GM23248 (cell line): ENCODE data around the gene EHMT1. TPM values are rescaled to one million over a fixed set of nuclear protein-coding genes. Genes with fewer than 3 reads are reported as not detected.

Experiments
- DNase-seq: peaks from one replicate; pipeline ENCODE4 v3.0.0-alpha.2; 2015
- H2AFZ ChIP-seq: fragments of 200-600 bp; sonication (generic); 2 replicates; pipeline ENCODE4 v1.6.1; 2016; ENCODE audit warnings: antibody characterized with exemption
- H3F3A ChIP-seq: fragments of 200-600 bp; sonication (generic); 2 replicates; pipeline ENCODE4 v1.6.1; 2016; ENCODE audit warnings: mild to moderate bottlenecking, antibody characterized with exemption, mixed run types; ENCODE audit not compliant: insufficient read depth
- H3K27ac ChIP-seq: fragments of 200-600 bp; sonication (generic); 2 replicates; pipeline ENCODE4 v1.5.1; 2016; ENCODE audit warnings: mild to moderate bottlenecking
- H3K27me3 ChIP-seq: fragments of 200-600 bp; sonication (generic); replicated peaks from 2 replicates; pipeline ENCODE4 v1.6.1; 2016; ENCODE audit warnings: mild to moderate bottlenecking; ENCODE audit not compliant: insufficient read depth
- H3K36me3 ChIP-seq: fragments of 200-600 bp; sonication (generic); 2 replicates; pipeline ENCODE4 v1.6.1; 2016; ENCODE audit warnings: low read depth, mild to moderate bottlenecking
- H3K4me1 ChIP-seq: fragments of 200-600 bp; sonication (generic); 2 replicates; pipeline ENCODE4 v1.6.1; 2016; ENCODE audit warnings: mild to moderate bottlenecking; ENCODE audit not compliant: insufficient read depth
- H3K4me2 ChIP-seq: fragments of 200-600 bp; sonication (generic); one replicate; pipeline ENCODE4 v1.6.1; 2016; ENCODE audit warnings: mild to moderate bottlenecking; ENCODE audit not compliant: unreplicated experiment
- H3K4me3 ChIP-seq: fragments of 200-600 bp; sonication (generic); 2 replicates; pipeline ENCODE4 v1.5.1; 2016; ENCODE audit warnings: mild to moderate bottlenecking
- H3K79me2 ChIP-seq: fragments of 200-600 bp; sonication (generic); 2 replicates; pipeline ENCODE4 v1.6.1; 2016; ENCODE audit warnings: mild to moderate bottlenecking; ENCODE audit not compliant: insufficient read depth
- H3K9ac ChIP-seq: fragments of 200-600 bp; sonication (generic); 2 replicates; pipeline ENCODE4 v1.6.1; 2016; ENCODE audit warnings: mild to moderate bottlenecking
- H3K9me2 ChIP-seq: fragments of 200-600 bp; sonication (generic); 2 replicates; pipeline ENCODE4 v1.6.1; 2016; ENCODE audit warnings: mixed run types, mild to moderate bottlenecking, moderate library complexity; ENCODE audit not compliant: insufficient read depth
- H3K9me3 ChIP-seq: fragments of 200-600 bp; sonication (generic); one replicate; pipeline ENCODE4 v1.6.1; 2017; ENCODE audit warnings: low read depth
- H4K20me1 ChIP-seq: fragments of 200-600 bp; sonication (generic); 2 replicates; pipeline ENCODE4 v1.6.0; 2016; ENCODE audit not compliant: insufficient read depth
- EZH2 ChIP-seq: fragments of 200-600 bp; sonication (generic); IDR thresholded peaks from 2 replicates; pipeline ENCODE4 v1.6.1; 2018; ENCODE audit warnings: antibody characterized with exemption, mild to moderate bottlenecking; ENCODE audit not compliant: insufficient read depth, poor library complexity, severe bottlenecking
- EZH2phosphoT487 ChIP-seq: fragments of 200-600 bp; sonication (generic); IDR thresholded peaks from 2 replicates; pipeline ENCODE4 v1.6.1; 2018; ENCODE audit warnings: antibody characterized with exemption, moderate library complexity, mild to moderate bottlenecking, low read depth; ENCODE audit not compliant: insufficient read depth
- WGBS, 2 experiments: methylation state at CpG; one replicate each; pipeline ENCODE4 v1.1.6; 2015 to 2017; ENCODE audit warnings: low lambda C conversion rate in 2 of 2, low coverage in 1 of 2; ENCODE audit errors: missing lambda C conversion rate in 2 of 2; 5-methylcytosine and 5-hydroxymethylcytosine counted together
- in situ Hi-C: fragments of 300-500 bp; cut with MboI; formaldehyde crosslinking; loops from 2 replicates; pipeline ENCODE4 v1.15.0; 2020
- polyA plus RNA-seq: library from polyadenylated mRNA; unstranded; fragments of >200 nt; fragmentation: Nextera tagmentation; extraction: Ambion mirVana; gene quantifications from 2 replicates; pipeline ENCODE4 v1.2.1, GENCODE V29; 2016
- total RNA-seq: library from RNA; depleted of rRNA; stranded (reverse); fragments of >200 nt; shearing (Covaris generic); gene quantifications from 2 replicates; pipeline ENCODE4 v1.2.3, GENCODE V29; 2014

EHMT1 gene
- total and polyA plus RNA-seq, 2 experiments from 2014 or later: 26.8 to 31.0 TPM

DNA sequence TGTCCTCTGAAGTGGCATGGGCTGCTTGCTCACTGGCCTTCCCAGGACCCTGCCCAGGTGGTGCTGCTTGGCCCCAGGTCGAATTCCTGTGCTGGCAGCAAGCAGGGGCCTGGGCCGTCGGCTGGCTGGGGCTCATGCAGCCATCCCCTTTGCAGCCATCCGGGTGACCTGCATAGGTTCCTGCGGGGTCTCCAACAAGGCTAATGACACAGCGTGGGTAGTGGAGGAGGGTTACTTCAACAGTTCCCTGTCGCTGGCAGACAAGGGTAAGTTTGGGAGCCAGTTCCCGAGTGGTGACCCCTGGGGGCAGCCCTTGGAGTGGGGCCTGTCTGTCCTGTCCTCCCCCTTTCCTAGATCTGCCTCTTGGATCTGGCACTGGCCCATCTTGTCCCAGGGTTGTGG is 6.1 kb upstream of the EHMT1 start:
- in situ Hi-C loops: no loop called here
- H3F3A ChIP-seq: 0 out of 2 replicates have a peak, but pooled peaks cover 9% of the 10 kb centered on the region
- no peak overlapping the region for H3K4me3 ChIP-seq
- peak overlapping the region; percentile 36 for H3K9ac ChIP-seq
- no peaks in the 10 kb centered on the region for H3K9me3 ChIP-seq
- H3K27me3 ChIP-seq: no peaks in the 10 kb centered on the region
- DNase-seq: no peak
- no peaks in the 10 kb centered on the region for H3K9me2 ChIP-seq
- H4K20me1 ChIP-seq: no peaks in the 10 kb centered on the region
- peaks cover 39% of the 10 kb centered on the region for H3K79me2 ChIP-seq
- TF ChIP-seq EZH2: no peak
- TF ChIP-seq EZH2phosphoT487: no peak
- peak overlapping the region; percentile 11 for H3K4me2 ChIP-seq
- WGBS, 2 experiments: 54 to 56% methylated on average over 8 of the region's 8 CpGs
- no peaks in the 10 kb centered on the region for H3K36me3 ChIP-seq
- H3K27ac ChIP-seq: peak overlapping the region; percentile 62
- H3K4me1 ChIP-seq: peaks cover 17% of the 10 kb centered on the region
- H2AFZ ChIP-seq: no peak overlapping the region

- in situ Hi-C loops: no loop called here
- Histone ChIP-seq H3K9me3 (no peaks in the 10 kb centered on the region), H3K27ac (peak overlapping the region; percentile 62), H3K9me2 (no peaks in the 10 kb centered on the region), H3K4me3 (no peak overlapping the region), H4K20me1 (no peaks in the 10 kb centered on the region), H3K36me3 (no peaks in the 10 kb centered on the region), H3K79me2 (peaks cover 40% of the 10 kb centered on the region), H2AFZ (no peak overlapping the region), H3K27me3 (no peaks in the 10 kb centered on the region), H3F3A (0 out of 2 replicates have a peak, but pooled peaks cover 9% of the 10 kb centered on the region), H3K9ac (no peak overlapping the region), H3K4me1 (peaks cover 17% of the 10 kb centered on the region), H3K4me2 (no peak overlapping the region)
- WGBS, 2 experiments: 80 to 95% methylated on average over 5 of the region's 5 CpGs
- no peak for DNase-seq
- TF ChIP-seq EZH2: no peak
- no peak for TF ChIP-seq EZH2phosphoT487
Observed at GRCh38 chr9:137613259-137613658, 5.5 kb upstream of the EHMT1 start.

GRCh38 chr9:137613738-137614523 is 4.9 kb upstream of the EHMT1 start:
- no peak overlapping the region for H2AFZ ChIP-seq
- no peak overlapping the region for H3K4me2 ChIP-seq
- H3K36me3 ChIP-seq: no peaks in the 10 kb centered on the region
- no peaks in the 10 kb centered on the region for H4K20me1 ChIP-seq
- H3K4me1 ChIP-seq: peaks cover 17% of the 10 kb centered on the region
- in situ Hi-C loops: no loop called here
- TF ChIP-seq EZH2 (no peak), EZH2phosphoT487 (no peak)
- no peak overlapping the region for H3K9ac ChIP-seq
- H3K79me2 ChIP-seq: peaks cover 39% of the 10 kb centered on the region
- H3K9me3 ChIP-seq: no peaks in the 10 kb centered on the region
- no peaks in the 10 kb centered on the region for H3K27me3 ChIP-seq
- no peak overlapping the region for H3K4me3 ChIP-seq
- 0 out of 2 replicates have a peak, but pooled peaks cover 9% of the 10 kb centered on the region for H3F3A ChIP-seq
- no peak overlapping the region for H3K27ac ChIP-seq
- 89 to 91% methylated on average over 27 of the region's 27 CpGs for WGBS, 2 experiments
- DNase-seq: no peak
- H3K9me2 ChIP-seq: no peaks in the 10 kb centered on the region

DNA sequence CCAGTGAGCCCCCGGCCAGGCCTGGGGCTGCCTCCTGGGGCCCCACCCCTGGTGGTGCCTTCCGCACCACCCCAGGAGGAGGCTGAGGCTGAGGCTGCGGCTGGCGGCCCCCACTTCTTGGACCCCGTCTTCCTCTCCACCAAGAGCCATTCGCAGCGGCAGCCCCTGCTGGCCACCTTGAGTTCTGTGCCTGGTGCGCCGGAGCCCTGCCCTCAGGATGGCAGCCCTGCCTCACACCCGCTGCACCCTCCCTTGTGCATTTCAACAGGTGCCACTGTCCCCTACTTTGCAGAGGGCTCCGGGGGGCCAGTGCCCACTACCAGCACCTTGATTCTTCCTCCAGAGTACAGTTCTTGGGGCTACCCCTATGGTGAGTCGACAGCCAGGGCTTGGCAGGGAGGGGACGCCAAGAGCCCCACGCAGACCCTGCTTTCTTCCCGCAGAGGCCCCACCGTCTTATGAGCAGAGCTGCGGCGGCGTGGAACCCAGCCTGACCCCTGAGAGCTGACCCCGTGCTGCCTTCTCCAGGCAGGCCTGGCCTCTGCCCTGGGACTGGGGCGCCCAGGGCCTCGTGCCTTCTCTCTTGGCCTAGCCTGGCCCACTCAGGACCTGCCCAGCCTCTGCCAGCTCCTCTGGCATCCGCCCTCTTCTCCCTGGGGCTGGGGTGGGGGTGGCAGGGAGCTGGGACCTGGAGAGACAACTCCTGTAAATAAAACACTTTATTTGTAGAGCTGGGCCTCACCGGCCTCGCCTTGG is 4.0 kb upstream of the EHMT1 start:
- Histone ChIP-seq H4K20me1 (no peaks in the 10 kb centered on the region), H3K4me1 (peaks cover 18% of the 10 kb centered on the region), H3K27me3 (no peaks in the 10 kb centered on the region), H3F3A (peaks cover 14% of the 10 kb centered on the region), H3K4me2 (no peak overlapping the region), H3K79me2 (peaks cover 45% of the 10 kb centered on the region), H3K36me3 (no peaks in the 10 kb centered on the region), H2AFZ (no peak overlapping the region), H3K9ac (no peak overlapping the region), H3K27ac (no peak overlapping the region), H3K9me3 (no peaks in the 10 kb centered on the region), H3K4me3 (no peak overlapping the region), H3K9me2 (no peaks in the 10 kb centered on the region)
- TF ChIP-seq EZH2phosphoT487 (no peak), EZH2 (no peak)
- in situ Hi-C loops: no loop called here
- 93 to 94% methylated on average over 25 of the region's 25 CpGs for WGBS, 2 experiments
- no peak for DNase-seq
